SK-N-SH treated with all-trans-retinoic acid at 6 μM for 48 hours (cell line): Measurements from ENCODE around the gene DAB2IP.

ENCODE experiments used
- ARNTL ChIP-seq: fragments of 450-650 bp; formaldehyde crosslinking; IDR thresholded peaks from 2 replicates; pipeline ENCODE4 v1.5.0; 2020; ENCODE audit warnings: low read depth, mild to moderate bottlenecking, moderate library complexity, borderline replicate concordance
- BACH2 ChIP-seq: fragments of 250-450 bp; sonication (Bioruptor Pico); IDR thresholded peaks from 2 replicates; pipeline ENCODE4 v1.9.0; 2021; ENCODE audit warnings: mild to moderate bottlenecking, borderline replicate concordance
- GLIS3 ChIP-seq: fragments of 250-450 bp; sonication (Bioruptor Pico); IDR thresholded peaks from 2 replicates; pipeline ENCODE4 v1.5.0; 2020; ENCODE audit warnings: mild to moderate bottlenecking, moderate library complexity
- PATZ1 ChIP-seq: fragments of 250-450 bp; sonication (Bioruptor Pico); IDR thresholded peaks from 2 replicates; pipeline ENCODE4 v1.8.0; 2020; ENCODE audit warnings: mild to moderate bottlenecking, moderate library complexity, borderline replicate concordance
- PPARA ChIP-seq: fragments of 250-450 bp; sonication (Bioruptor Pico); IDR thresholded peaks from 2 replicates; pipeline ENCODE4 v1.5.0; 2020; ENCODE audit warnings: mild to moderate bottlenecking, borderline replicate concordance
- RARB ChIP-seq: fragments of 250-450 bp; sonication (Bioruptor Pico); IDR thresholded peaks from 2 replicates; pipeline ENCODE4 v1.8.0; 2021; ENCODE audit warnings: mild to moderate bottlenecking, moderate library complexity
- SNAI2 ChIP-seq: fragments of 250-450 bp; sonication (Bioruptor Pico); IDR thresholded peaks from 2 replicates; pipeline ENCODE4 v1.5.0; 2020; ENCODE audit warnings: mild to moderate bottlenecking, moderate library complexity
- TCF4 ChIP-seq: fragments of 250-450 bp; sonication (Bioruptor Pico); IDR thresholded peaks from 2 replicates; pipeline ENCODE4 v1.8.0; 2021; ENCODE audit warnings: mild to moderate bottlenecking, moderate library complexity, borderline replicate concordance
- ZC3H10 ChIP-seq: fragments of 250-450 bp; sonication (Bioruptor Pico); IDR thresholded peaks from 2 replicates; pipeline ENCODE4 v1.5.1; 2021; ENCODE audit warnings: mild to moderate bottlenecking, moderate library complexity
- ZFP30 ChIP-seq: fragments of 450-650 bp; formaldehyde crosslinking; IDR thresholded peaks from 2 replicates; pipeline ENCODE4 v1.5.0; 2022; ENCODE audit warnings: mild to moderate bottlenecking, moderate library complexity

DNA sequence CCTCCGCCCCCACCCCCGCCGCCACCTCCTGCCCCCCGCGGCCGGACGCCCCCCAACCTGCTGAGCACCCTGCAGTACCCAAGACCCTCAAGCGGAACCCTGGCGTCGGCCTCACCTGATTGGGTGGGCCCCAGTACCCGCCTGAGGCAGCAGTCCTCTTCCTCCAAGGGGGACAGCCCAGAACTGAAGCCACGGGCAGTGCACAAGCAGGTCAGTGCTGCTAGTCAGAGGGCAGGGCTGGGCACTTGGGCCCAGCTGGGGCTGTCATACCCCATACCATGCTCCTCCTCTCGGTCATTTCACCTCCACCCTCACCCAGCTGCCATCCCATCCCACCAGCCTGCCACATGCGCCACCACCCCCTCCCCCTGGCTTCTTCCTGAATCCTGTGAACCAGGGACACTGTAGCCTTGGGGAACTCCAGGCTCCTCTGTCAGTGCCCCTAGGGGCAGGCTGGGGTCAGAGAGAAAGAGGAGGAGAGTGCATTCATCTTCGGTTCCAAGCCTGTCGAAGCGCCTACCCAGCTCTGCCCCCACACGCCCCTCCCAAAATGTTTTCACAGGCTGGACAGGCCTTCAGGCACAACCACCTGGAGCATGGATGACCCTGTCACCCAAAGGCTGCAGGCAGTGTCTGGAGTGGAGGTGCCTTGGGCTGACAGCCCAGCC is 122.0 kb downstream of the DAB2IP start:
- TF ChIP-seq PPARA (CRISPR knock-in tag) (no peak), ZC3H10 (CRISPR knock-in tag) (no peak), PATZ1 (no peak), RARB (CRISPR knock-in tag) (no peak), ZFP30 (CRISPR knock-in tag) (no peak), BACH2 (CRISPR knock-in tag) (no peak), SNAI2 (CRISPR knock-in tag) (no peak), GLIS3 (CRISPR knock-in tag) (no peak), ARNTL (CRISPR knock-in tag) (no peak), TCF4 (no peak)
